Activated naive CD8-positive, alpha-beta T cell treated with anti-CD3 and anti-CD28 coated beads, Interleukin-2, amount 50 U/mL, for 24 hours (primary cell): ENCODE results near the gene PODN.

Experiments
- ATAC-seq: fragments of 150-1000 bp; cut with Tn5 transposase; one replicate; pipeline ENCODE4 v1.10.0; 2021
- DNase-seq: peaks from one replicate; pipeline ENCODE4 v3.0.0; 2021
- H3K27ac Mint-ChIP-seq: one replicate; pipeline ENCODE4 v1.8.0; 2021; ENCODE audit warnings: mild to moderate bottlenecking, mixed read lengths
- H3K27me3 Mint-ChIP-seq: one replicate; pipeline ENCODE4 v1.8.0; 2021; ENCODE audit warnings: mixed read lengths
- H3K36me3 Mint-ChIP-seq: one replicate; pipeline ENCODE4 v1.8.0; 2021; ENCODE audit warnings: low read depth, mixed read lengths
- H3K4me1 Mint-ChIP-seq: one replicate; pipeline ENCODE4 v1.8.0; 2021; ENCODE audit warnings: mixed read lengths
- H3K4me3 Mint-ChIP-seq: one replicate; pipeline ENCODE4 v1.8.0; 2021; ENCODE audit warnings: mild to moderate bottlenecking, moderate library complexity, mixed read lengths
- H3K9me3 Mint-ChIP-seq: one replicate; pipeline ENCODE4 v1.8.0; 2021; ENCODE audit warnings: mixed read lengths

Gene PODN

DNA sequence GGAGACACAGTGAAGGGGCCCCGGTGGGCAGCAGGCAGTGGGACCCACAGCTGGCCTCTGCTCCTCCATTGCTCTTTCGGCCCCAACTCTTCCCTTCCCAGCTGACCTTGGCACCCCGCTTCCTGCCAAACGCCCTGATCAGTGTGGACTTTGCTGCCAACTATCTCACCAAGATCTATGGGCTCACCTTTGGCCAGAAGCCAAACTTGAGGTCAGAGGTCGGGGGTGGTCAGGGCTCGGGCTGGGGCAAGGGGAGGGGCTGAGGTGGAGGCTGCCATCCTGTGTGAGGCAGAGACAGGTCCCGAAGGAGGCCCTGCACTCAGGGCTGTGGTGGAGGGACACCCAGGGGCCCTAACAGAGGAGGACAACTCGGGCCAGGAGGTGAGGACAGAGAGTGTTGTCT is 13.7 kb downstream of the PODN start:
- DNase-seq (no peak), ATAC-seq (no peak)
- Mint-ChIP-seq H3K27me3 (no peaks in the 10 kb centered on the region), H3K9me3 (no peaks in the 10 kb centered on the region), H3K36me3 (no peaks in the 10 kb centered on the region), H3K27ac (no peak overlapping the region), H3K4me1 (no peaks in the 10 kb centered on the region), H3K4me3 (no peak overlapping the region)

DNA sequence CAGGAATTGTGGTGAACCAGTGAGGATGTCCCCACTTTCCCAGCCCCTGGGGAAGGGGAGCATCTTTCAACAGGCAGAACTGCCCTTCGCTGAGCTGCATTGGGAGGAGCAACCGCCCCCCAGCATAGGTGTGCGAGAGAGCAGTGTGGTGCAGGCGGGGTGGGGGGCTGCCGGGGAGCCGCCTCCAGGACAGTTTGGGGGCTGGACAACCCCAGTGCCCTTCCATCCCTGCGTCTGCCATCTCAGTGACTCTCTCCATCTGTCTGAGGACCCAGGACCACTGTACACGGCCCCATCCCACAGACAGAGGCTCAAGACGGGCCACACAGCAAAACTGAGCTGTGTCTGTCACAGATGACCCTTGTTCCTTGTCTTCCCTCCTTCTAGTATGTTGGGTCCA is 14.2 kb downstream of the PODN start:
- H3K36me3 Mint-ChIP-seq, result no peaks in the 10 kb centered on the region
- DNase-seq (no peak), ATAC-seq (no peak)
- H3K27me3 Mint-ChIP-seq, result no peaks in the 10 kb centered on the region
- H3K4me1 Mint-ChIP-seq, result no peaks in the 10 kb centered on the region
- H3K4me3 Mint-ChIP-seq, result no peak overlapping the region
- H3K27ac Mint-ChIP-seq, result no peak overlapping the region
- no peaks in the 10 kb centered on the region for H3K9me3 Mint-ChIP-seq

DNA sequence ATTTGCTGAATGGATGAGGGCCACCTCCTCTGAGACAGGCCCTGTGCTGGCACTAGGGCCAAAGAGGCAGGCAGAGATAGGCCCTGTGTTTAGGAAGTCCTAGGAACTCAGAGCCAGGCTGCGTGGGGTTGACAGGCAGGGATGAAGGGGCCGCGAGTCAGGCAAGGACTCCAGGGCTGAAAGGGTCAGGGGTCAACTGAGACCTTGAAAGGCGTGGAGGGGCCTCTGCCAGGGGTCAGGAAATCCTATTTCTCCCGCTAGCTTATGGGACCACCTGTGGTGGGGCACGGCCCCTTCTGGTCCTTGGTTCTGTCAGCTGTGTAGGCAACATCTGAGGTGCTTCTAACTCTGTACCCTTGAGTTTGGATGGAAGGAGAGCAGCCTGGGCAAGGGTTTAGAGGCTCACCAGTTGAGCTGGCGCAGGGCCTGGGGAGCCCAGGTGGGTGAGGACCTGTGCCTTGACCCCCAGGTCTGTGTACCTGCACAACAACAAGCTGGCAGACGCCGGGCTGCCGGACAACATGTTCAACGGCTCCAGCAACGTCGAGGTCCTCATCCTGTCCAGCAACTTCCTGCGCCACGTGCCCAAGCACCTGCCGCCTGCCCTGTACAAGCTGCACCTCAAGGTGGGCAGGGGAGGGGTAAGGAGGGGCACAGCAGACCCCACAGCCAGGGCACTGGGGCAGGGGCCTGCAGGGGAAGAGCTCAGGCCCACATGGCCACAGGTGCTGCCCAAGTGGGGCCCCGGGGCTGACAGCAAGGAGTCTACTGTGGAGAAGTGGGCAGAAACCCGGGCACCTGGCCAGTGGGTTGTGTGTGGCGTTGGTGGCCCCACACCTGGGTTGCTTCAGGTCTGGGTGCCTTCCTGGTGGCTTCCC is 14.9 kb downstream of the PODN start:
- DNase-seq (no peak), ATAC-seq (no peak)
- Mint-ChIP-seq H3K4me1 (no peaks in the 10 kb centered on the region), H3K36me3 (no peaks in the 10 kb centered on the region), H3K9me3 (no peaks in the 10 kb centered on the region), H3K27ac (no peak overlapping the region), H3K4me3 (no peak overlapping the region), H3K27me3 (no peaks in the 10 kb centered on the region)

DNA sequence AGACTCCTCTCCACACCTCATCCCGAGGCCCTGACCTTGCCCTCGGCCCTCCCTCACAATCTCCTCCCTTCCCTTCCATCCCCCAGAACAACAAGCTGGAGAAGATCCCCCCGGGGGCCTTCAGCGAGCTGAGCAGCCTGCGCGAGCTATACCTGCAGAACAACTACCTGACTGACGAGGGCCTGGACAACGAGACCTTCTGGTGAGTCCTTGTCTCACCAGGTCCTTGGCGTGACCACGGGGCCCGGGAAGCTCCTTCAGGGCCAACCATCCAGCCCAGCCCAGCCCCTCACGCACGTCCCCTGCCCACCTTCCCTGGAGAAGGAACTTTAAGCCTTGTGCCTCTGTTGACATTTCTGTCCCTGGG is 15.6 kb downstream of the PODN start:
- no peak overlapping the region for H3K4me3 Mint-ChIP-seq
- DNase-seq, result no peak
- no peaks in the 10 kb centered on the region for H3K9me3 Mint-ChIP-seq
- H3K27ac Mint-ChIP-seq, result no peak overlapping the region
- H3K27me3 Mint-ChIP-seq, result no peaks in the 10 kb centered on the region
- ATAC-seq, result no peak
- no peaks in the 10 kb centered on the region for H3K4me1 Mint-ChIP-seq
- no peaks in the 10 kb centered on the region for H3K36me3 Mint-ChIP-seq

DNA sequence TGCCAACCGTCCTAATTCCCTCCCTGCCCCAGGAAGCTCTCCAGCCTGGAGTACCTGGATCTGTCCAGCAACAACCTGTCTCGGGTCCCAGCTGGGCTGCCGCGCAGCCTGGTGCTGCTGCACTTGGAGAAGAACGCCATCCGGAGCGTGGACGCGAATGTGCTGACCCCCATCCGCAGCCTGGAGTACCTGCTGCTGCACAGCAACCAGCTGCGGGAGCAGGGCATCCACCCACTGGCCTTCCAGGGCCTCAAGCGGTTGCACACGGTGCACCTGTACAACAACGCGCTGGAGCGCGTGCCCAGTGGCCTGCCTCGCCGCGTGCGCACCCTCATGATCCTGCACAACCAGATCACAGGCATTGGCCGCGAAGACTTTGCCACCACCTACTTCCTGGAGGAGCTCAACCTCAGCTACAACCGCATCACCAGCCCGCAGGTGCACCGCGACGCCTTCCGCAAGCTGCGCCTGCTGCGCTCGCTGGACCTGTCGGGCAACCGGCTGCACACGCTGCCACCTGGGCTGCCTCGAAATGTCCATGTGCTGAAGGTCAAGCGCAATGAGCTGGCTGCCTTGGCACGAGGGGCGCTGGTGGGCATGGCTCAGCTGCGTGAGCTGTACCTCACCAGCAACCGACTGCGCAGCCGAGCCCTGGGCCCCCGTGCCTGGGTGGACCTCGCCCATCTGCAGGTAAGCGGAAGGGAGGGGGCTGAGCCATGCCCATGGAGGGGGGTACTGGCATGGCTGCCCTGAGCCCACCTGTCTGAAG is 16.5 kb downstream of the PODN start:
- Mint-ChIP-seq H3K36me3 (no peaks in the 10 kb centered on the region), H3K27me3 (no peaks in the 10 kb centered on the region), H3K4me1 (no peaks in the 10 kb centered on the region), H3K9me3 (no peaks in the 10 kb centered on the region), H3K4me3 (no peak overlapping the region), H3K27ac (no peak overlapping the region)
- no peak for ATAC-seq
- no peak for DNase-seq

DNA sequence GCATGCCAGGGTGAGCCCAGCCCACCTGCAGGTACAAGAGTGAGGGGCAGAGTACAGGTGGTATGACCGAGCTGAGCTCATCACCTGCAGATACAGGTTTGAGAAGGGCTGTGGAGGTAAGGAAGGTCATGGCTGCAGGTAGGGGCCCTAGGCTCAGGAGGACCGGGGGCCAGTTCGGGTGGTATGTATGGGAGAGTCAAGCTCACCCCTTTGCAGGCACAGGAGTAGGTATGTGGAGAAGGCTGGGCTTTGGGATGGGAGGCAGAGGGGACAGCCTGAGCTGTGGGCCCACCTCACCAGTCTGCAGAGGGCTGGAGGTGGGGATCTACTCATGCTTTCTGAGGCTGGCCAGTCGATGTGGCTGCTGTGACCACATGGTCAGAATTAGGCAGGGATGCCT is 17.2 kb downstream of the PODN start:
- no peak overlapping the region for H3K4me3 Mint-ChIP-seq
- H3K27ac Mint-ChIP-seq, result no peak overlapping the region
- no peak for ATAC-seq
- no peak for DNase-seq
- H3K36me3 Mint-ChIP-seq, result no peaks in the 10 kb centered on the region
- no peaks in the 10 kb centered on the region for H3K4me1 Mint-ChIP-seq
- no peaks in the 10 kb centered on the region for H3K27me3 Mint-ChIP-seq
- no peaks in the 10 kb centered on the region for H3K9me3 Mint-ChIP-seq

DNA sequence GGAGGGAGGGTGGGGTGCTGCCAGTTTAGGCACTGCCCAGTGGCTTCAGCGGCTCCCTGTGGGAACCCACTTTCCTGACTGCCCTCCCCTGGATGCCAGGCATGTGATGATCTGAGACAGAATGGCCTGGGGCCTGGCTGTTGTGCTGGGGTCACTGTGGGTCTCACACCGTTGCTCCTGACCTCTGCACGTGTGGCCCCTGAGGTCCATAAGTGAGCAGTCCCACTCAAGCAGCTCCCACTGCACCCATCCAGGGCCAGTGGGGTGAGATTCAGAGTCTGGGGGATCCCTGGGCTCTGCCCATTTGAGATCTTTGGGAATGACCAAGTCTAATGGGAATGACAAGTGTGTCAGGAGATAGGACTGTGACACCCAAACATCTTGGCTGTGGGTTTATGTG is 18.0 kb downstream of the PODN start:
- Mint-ChIP-seq H3K27me3 (no peaks in the 10 kb centered on the region), H3K27ac (no peak overlapping the region), H3K9me3 (no peaks in the 10 kb centered on the region), H3K4me3 (no peak overlapping the region), H3K36me3 (no peaks in the 10 kb centered on the region), H3K4me1 (no peaks in the 10 kb centered on the region)
- ATAC-seq (no peak), DNase-seq (no peak)

DNA sequence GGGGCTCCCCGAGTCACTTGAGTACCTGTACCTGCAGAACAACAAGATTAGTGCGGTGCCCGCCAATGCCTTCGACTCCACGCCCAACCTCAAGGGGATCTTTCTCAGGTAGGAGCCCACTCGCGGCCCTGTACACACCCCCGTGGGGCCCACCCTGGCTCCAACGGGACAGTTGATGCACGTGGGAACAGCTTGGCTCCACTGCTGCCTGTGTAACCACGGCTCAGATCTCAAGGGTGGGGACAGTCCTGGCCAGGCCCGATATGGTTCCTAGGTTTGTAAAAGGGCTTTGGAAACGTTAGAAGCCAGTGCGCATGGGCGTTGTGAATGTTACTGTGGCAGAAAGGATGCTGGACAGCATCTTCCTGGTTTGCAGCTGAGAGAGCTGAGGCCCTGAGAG is 18.8 kb downstream of the PODN start:
- ATAC-seq (no peak), DNase-seq (no peak)
- Mint-ChIP-seq H3K27ac (no peak overlapping the region), H3K27me3 (no peaks in the 10 kb centered on the region), H3K4me3 (no peak overlapping the region), H3K4me1 (no peaks in the 10 kb centered on the region), H3K9me3 (no peaks in the 10 kb centered on the region), H3K36me3 (no peaks in the 10 kb centered on the region)

DNA sequence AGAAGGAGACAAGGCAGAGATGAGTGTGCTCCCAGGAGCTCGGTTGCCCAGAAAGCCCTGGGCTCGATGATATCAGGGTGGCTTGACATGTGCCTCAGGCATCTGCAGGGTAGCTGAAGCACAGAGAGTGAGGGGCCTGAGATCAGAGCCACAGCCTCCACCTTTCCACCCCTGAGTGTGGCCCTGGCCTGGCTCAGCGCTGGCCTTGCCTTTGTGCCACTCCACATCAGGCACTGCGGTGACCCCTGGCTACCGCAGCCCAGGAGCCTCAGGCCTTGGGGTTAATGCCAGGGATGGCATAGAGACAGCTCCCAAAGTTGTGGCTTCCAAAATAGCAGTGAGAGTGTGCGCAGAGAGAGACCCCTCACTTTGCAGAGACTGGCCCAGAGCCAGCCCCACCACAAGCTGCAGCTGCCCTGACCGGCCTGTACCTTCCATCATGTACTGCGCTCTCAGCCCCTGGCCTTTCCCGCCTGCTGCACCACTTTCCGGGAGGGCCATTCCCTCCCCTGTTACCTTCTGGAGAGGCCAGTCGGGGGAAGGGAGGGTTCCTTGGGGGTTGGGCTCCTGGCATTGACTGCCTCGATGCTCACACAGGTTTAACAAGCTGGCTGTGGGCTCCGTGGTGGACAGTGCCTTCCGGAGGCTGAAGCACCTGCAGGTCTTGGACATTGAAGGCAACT is 19.5 kb downstream of the PODN start:
- Mint-ChIP-seq H3K27me3 (no peaks in the 10 kb centered on the region), H3K36me3 (no peaks in the 10 kb centered on the region), H3K4me3 (no peak overlapping the region), H3K9me3 (no peaks in the 10 kb centered on the region), H3K4me1 (no peaks in the 10 kb centered on the region), H3K27ac (no peak overlapping the region)
- DNase-seq (no peak), ATAC-seq (no peak)

DNA sequence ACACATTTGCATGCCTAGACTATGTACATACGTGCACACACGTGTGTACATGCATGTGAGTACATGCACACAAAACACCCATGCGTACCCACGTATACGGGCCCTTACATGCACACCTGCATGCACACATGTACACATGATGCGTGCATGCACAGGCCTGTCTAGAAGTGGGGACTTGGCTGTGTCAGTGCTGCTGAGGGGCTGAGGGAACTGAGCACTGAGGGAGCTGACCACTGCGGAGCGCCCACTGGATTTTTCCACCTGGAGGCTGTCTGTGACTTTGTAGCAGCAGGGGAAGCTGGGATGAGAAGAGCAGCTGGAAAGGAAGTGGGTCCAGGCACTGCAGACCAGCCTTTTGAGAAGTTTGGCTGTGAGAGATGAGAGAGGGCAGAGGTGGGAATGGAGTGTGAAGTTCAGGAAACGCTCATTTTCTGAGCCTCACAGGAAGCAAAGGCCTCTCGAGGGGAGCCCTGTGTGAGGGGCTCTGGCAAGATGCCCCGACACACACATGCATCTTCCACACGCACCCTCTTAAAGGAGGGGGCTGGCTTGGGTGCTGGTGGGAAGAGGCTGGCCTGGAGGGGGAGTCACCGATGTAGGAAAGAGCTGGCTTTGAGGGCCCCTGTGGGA is 20.9 kb downstream of the PODN start:
- no peaks in the 10 kb centered on the region for H3K27me3 Mint-ChIP-seq
- H3K9me3 Mint-ChIP-seq, result no peaks in the 10 kb centered on the region
- H3K27ac Mint-ChIP-seq, result no peak overlapping the region
- no peak for DNase-seq
- no peak for ATAC-seq
- H3K4me1 Mint-ChIP-seq, result no peaks in the 10 kb centered on the region
- H3K4me3 Mint-ChIP-seq, result no peak overlapping the region
- H3K36me3 Mint-ChIP-seq, result no peaks in the 10 kb centered on the region

DNA sequence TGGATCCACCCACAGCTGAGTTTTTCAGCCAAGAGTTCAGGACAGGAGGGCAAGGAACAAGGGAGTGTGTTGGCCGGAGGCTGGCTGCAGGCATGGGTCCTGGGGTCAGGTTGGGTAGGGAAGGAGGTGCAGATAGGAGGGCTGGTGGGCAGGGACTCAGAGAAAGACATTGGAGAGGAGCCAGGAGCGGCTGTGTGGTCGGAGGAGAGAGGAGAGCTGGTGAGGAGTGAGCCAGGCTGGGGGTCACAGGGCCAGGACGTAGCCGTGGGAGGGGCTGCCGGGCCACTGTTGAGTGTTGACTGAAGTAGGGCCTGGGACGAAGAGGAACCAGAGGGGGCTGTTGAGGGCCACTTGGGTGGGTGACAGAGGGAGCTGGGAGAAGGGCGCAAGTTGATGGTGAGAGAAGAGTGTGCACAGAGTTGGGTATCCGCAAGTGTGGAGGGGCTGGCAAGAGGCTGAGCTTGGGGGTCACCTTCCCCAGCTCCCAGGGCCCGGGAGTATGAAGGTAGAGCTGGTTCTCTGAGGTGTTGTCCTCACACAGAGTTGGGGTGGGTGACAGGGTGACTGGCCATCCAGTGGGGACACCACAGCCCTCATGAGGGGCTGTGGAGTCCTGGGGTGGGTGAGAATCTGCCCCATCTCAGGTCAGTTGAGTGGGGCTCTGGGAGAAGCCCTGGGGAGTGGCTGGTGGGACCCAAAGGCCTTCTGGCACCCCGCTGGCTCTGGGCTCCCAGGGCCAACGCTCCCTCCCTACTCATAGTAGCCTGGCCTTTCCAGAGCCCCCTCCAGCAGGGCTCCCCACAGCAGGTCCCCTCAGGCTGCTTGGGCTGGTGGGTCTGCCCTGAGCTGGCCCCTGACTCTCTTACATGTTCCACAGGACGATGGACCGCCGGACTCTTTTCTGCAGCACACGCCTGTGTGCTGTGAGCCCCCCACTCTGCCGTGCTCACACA is 21.9 kb downstream of the PODN start:
- Mint-ChIP-seq H3K4me1 (no peaks in the 10 kb centered on the region), H3K27me3 (no peaks in the 10 kb centered on the region), H3K9me3 (no peaks in the 10 kb centered on the region), H3K36me3 (no peaks in the 10 kb centered on the region), H3K27ac (no peak overlapping the region), H3K4me3 (no peak overlapping the region)
- DNase-seq (no peak), ATAC-seq (no peak)

DNA sequence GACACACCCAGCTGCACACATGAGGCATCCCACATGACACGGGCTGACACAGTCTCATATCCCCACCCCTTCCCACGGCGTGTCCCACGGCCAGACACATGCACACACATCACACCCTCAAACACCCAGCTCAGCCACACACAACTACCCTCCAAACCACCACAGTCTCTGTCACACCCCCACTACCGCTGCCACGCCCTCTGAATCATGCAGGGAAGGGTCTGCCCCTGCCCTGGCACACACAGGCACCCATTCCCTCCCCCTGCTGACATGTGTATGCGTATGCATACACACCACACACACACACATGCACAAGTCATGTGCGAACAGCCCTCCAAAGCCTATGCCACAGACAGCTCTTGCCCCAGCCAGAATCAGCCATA is 22.6 kb downstream of the PODN start:
- ATAC-seq, result no peak
- Mint-ChIP-seq H3K36me3 (no peaks in the 10 kb centered on the region), H3K4me3 (no peak overlapping the region), H3K27me3 (no peaks in the 10 kb centered on the region), H3K9me3 (no peaks in the 10 kb centered on the region), H3K27ac (no peak overlapping the region), H3K4me1 (no peaks in the 10 kb centered on the region)
- no peak for DNase-seq

DNA sequence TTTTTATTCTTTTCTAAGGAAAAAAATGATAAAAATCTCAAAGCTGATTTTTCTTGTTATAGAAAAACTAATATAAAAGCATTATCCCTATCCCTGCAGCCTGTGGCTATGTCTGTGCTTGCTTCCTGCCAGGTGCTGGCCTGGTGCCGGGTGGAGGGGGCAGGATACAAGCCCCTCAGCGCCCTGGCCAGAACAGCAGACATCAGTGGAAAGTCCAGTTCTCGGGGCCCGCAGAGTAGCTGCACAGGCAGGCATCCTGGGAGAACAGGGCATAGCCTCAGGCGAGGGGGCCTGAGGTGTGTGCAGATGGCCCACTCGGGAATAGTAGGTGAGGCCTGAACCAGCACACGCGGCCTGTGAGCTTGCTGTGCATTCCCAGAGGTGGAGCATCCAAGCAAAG is 23.4 kb downstream of the PODN start:
- Mint-ChIP-seq H3K9me3 (no peaks in the 10 kb centered on the region), H3K27me3 (no peaks in the 10 kb centered on the region), H3K36me3 (no peaks in the 10 kb centered on the region), H3K4me3 (no peak overlapping the region), H3K27ac (no peak overlapping the region), H3K4me1 (no peaks in the 10 kb centered on the region)
- ATAC-seq (no peak), DNase-seq (no peak)
